ENCODE data around the gene IFI27L1.

GRCh38 chr14:94079891-94080620, 1.1 kb upstream of the IFI27L1 start:
- TF ChIP-seq CTCF (IDR thresholded peaks at IDR 0.05) (no peak), POLR2A (IDR thresholded peaks at IDR 0.05) (no peak)
